HepG2 (cell line): Measurements from ENCODE around the gene BRSK2. TPM values are rescaled to one million over a fixed set of nuclear protein-coding genes. Genes with fewer than 3 reads are reported as not detected.

Experiments used
- ATAC-seq: fragments of 200-7000 bp; cut with Tn5 transposase; 3 replicates; pipeline ENCODE4 v1.9.1; 2020; ENCODE audit warnings: mild to moderate bottlenecking, moderate library complexity
- BruUV-seq: library from RNA; stranded (reverse); fragments of 400-500 nt; replicated peaks from 2 replicates; lab custom pipeline; 2021; lab: Mats Ljungman, UMichigan
- CTCF ChIA-PET: fragments of 300-600 bp; formaldehyde crosslinking; extraction: SDS; loops from one replicate; lab custom pipeline; 2021; ENCODE audit warnings: low total read pairs, inconsistent platforms, low intra/inter-chr PET ratio; lab: Yijun Ruan, JAX
- POLR2A ChIA-PET: fragments of 350-600 bp; sonication (Branson Sonifier 250); formaldehyde crosslinking; loops from one replicate; lab custom pipeline; 2020; ENCODE audit warnings: antibody characterized with exemption, inconsistent platforms; lab: Yijun Ruan, JAX
- DNase-seq: peaks from one replicate; pipeline ENCODE4 v3.0.0-alpha.2; 2015; ENCODE audit warnings: low spot score
- FAIRE-seq: peaks from 3 replicates; lab custom pipeline; 2011; peaks lifted over from hg19 to GRCh38; lab: Jason Lieb, UNC
- H2AFZ ChIP-seq: one replicate; pipeline ENCODE4 v1.6.1; 2011; ENCODE audit warnings: low read length, inconsistent platforms
- H3K27ac ChIP-seq: fragments of 300-600 bp; 3 replicates; pipeline ENCODE4 v1.8.0; 2011; ENCODE audit warnings: mixed run types, mild to moderate bottlenecking, mixed read lengths, low read length, inconsistent platforms; ENCODE audit not compliant: insufficient read depth; ENCODE audit errors: extremely low read length
- H3K27me3 ChIP-seq, 2 experiments: fragments of 200-600 bp in 1 of 2; 2 replicates in 1 of 2; 3 replicates in 1 of 2; pipeline versions ENCODE4 v1.6.0 to v1.8.0; 2011; ENCODE audit warnings: low read length in 2 of 2, mild to moderate bottlenecking in 2 of 2, moderate library complexity in 2 of 2, inconsistent platforms in 1 of 2; ENCODE audit not compliant: insufficient read depth in 2 of 2, control insufficient read depth in 1 of 2
- H3K36me3 ChIP-seq, 2 experiments: fragments of 200-600 bp in 1 of 2; replicated peaks in 1 of 2; 2 replicates in 1 of 2; 3 replicates in 1 of 2; pipeline versions ENCODE4 v1.5.1 to v1.8.0; 2011; ENCODE audit warnings: low read length in 2 of 2, inconsistent platforms in 1 of 2; ENCODE audit not compliant: insufficient read depth in 2 of 2, control insufficient read depth in 1 of 2
- H3K4me1 ChIP-seq: 2 replicates; pipeline ENCODE4 v1.5.1; 2012; ENCODE audit warnings: low read length, inconsistent platforms; ENCODE audit not compliant: insufficient read depth
- H3K4me2 ChIP-seq: 2 replicates; pipeline ENCODE4 v1.6.0; 2011; ENCODE audit warnings: low read depth, low read length, inconsistent platforms
- H3K4me3 ChIP-seq, 3 experiments: fragments of 200-600 bp in 1 of 3; sonication (generic), shearing (Covaris generic) in 1 of 3; replicated peaks in 1 of 3; 2 replicates each; pipeline ENCODE4 v1.5.1; 2011 to 2016; ENCODE audit warnings: low read length in 3 of 3, inconsistent platforms in 2 of 3, low read depth in 2 of 3, mild to moderate bottlenecking in 2 of 3, control low read depth in 1 of 3, mixed read lengths in 1 of 3; ENCODE audit not compliant: insufficient read depth in 1 of 3
- H3K79me2 ChIP-seq: one replicate; pipeline ENCODE4 v1.6.1; 2011; ENCODE audit warnings: low read length, inconsistent platforms; ENCODE audit not compliant: insufficient read depth
- H3K9ac ChIP-seq: 2 replicates; pipeline ENCODE4 v1.6.0; 2011; ENCODE audit warnings: mild to moderate bottlenecking, low read depth, low read length, inconsistent platforms; ENCODE audit not compliant: insufficient read depth
- H3K9me3 ChIP-seq: 2 replicates; pipeline ENCODE4 v1.5.1; 2012; ENCODE audit warnings: mild to moderate bottlenecking, low read length
- H4K20me1 ChIP-seq: 2 replicates; pipeline ENCODE4 v1.6.0; 2011; ENCODE audit warnings: inconsistent platforms, mild to moderate bottlenecking, low read length, moderate library complexity; ENCODE audit not compliant: insufficient read depth
- GMEB1 ChIP-seq: sonication (generic); formaldehyde crosslinking; IDR thresholded peaks from 2 replicates; pipeline ENCODE4 v1.5.1; 2020; ENCODE audit warnings: missing genetic modification reagents, mild to moderate bottlenecking, borderline replicate concordance
- HOXA7 ChIP-seq: sonication (generic); formaldehyde crosslinking; IDR thresholded peaks from 2 replicates; pipeline ENCODE4 v1.8.1; 2022; ENCODE audit warnings: mild to moderate bottlenecking, missing genetic modification reagents, moderate library complexity
- IKZF1 ChIP-seq: fragments of 450-650 bp; IDR thresholded peaks from 2 replicates; pipeline ENCODE4 v1.7.1; 2016
- NRL ChIP-seq: sonication (generic); formaldehyde crosslinking; IDR thresholded peaks from 2 replicates; pipeline ENCODE4 v1.5.0; 2020; ENCODE audit warnings: missing genetic modification reagents, mild to moderate bottlenecking, moderate library complexity, borderline replicate concordance
- RBAK ChIP-seq: sonication (generic); formaldehyde crosslinking; IDR thresholded peaks from 2 replicates; pipeline ENCODE4 v1.5.1; 2020; ENCODE audit warnings: mild to moderate bottlenecking, missing genetic modification reagents
- SNAPC5 ChIP-seq: sonication (generic); formaldehyde crosslinking; IDR thresholded peaks from 2 replicates; pipeline ENCODE4 v1.8.1; 2023; ENCODE audit warnings: mild to moderate bottlenecking, missing genetic modification reagents, borderline replicate concordance
- ZFX ChIP-seq: sonication (generic); formaldehyde crosslinking; IDR thresholded peaks from 2 replicates; pipeline ENCODE4 v1.4.0; 2020; ENCODE audit warnings: mild to moderate bottlenecking, low read depth, missing genetic modification reagents, moderate library complexity
- ZNF740 ChIP-seq: sonication (generic); formaldehyde crosslinking; IDR thresholded peaks from 2 replicates; pipeline ENCODE4 v1.4.0; 2020; ENCODE audit warnings: missing genetic modification reagents
- WGBS: methylation state at CpG from one replicate; pipeline ENCODE4 v1.1.6; 2017; ENCODE audit warnings: low lambda C conversion rate; 5-methylcytosine and 5-hydroxymethylcytosine counted together
- in situ Hi-C: cut with HindIII; loops from 2 replicates; pipeline ENCODE4 v1.10.0; 2017; ENCODE audit warnings: low pct_unique_long_range_greater_than_20kb; ENCODE audit not compliant: extremely low pct_ligation_motif_present
- intact Hi-C: fragments of 100-400 bp; cut with micrococcal nuclease; formaldehyde crosslinking; loops from one replicate; pipeline ENCODE4 v1.10.0; 2022; ENCODE audit not compliant: unreplicated experiment
- polyA plus RNA-seq, 8 experiments: library from polyadenylated mRNA; depleted of rRNA in 3 of 8; stranded (reverse) in 7 of 8; unstranded in 1 of 8; fragments of >200 nt; fragmentation: Illumina TruSeq in 4 of 8; extraction: Trizol in 4 of 8; gene quantifications; 2 replicates each; pipeline versions ENCODE4 v1.2.1 to v1.2.3, GENCODE V29; 2011 to 2016; ENCODE audit warnings: low read depth in 4 of 8, missing spikeins in 1 of 8, mixed read lengths in 1 of 8; ENCODE audit not compliant: insufficient read depth in 1 of 8
- total RNA-seq, 5 experiments: library from RNA; depleted of rRNA; stranded (reverse); fragments of >200 nt; fragmentation: Illumina TruSeq; extraction: Trizol; gene quantifications; 2 replicates each; pipeline ENCODE4 v1.2.3, GENCODE V29; 2016; ENCODE audit warnings: low read depth in 1 of 5

The BRSK2 gene
- total and polyA plus RNA-seq, 2 of the 13 experiments (the other 11 are each of a cell fraction or from before 2014, with no cell fraction given), result 0.74 to 1.1 TPM

GRCh38 chr11:1349327-1350041 lies 40.2 kb upstream of the BRSK2 start:
- H3K79me2 ChIP-seq, result no peaks in the 10 kb centered on the region
- no peaks in the 10 kb centered on the region for H3K36me3 ChIP-seq
- TF ChIP-seq NRL (CRISPR knock-in tag) (no peak), HOXA7 (CRISPR knock-in tag) (no peak), IKZF1 (no peak), ZFX (CRISPR knock-in tag) (no peak), RBAK (CRISPR knock-in tag) (no peak)
- no peak overlapping the region for H3K27ac ChIP-seq
- no peak overlapping the region for H3K4me3 ChIP-seq
- ChIA-PET CTCF (no interaction called here), POLR2A (no interaction called here)
- H4K20me1 ChIP-seq, result no peaks in the 10 kb centered on the region
- ATAC-seq (no peak), DNase-seq (no peak), FAIRE-seq (no peak)
- H3K9ac ChIP-seq, result no peak overlapping the region
- H3K4me1 ChIP-seq, result peaks cover 7% of the 10 kb centered on the region; the same call in 1 of the 2 replicates
- BruUV-seq, result no TSS peak
- intact Hi-C loops (no loop called here), in situ Hi-C loops (no loop called here)
- 42% methylated on average over 8 of the region's 29 CpGs for WGBS
- H2AFZ ChIP-seq, result no peak overlapping the region
- no peak overlapping the region for H3K4me2 ChIP-seq
- no peaks in the 10 kb centered on the region for H3K9me3 ChIP-seq
- H3K27me3 ChIP-seq, result peaks cover 7 to 66% of the 10 kb centered on the region in 2 experiments; a peak in 4 of 5 replicates

GRCh38 chr11:1350086-1350725 lies 39.5 kb upstream of the BRSK2 start:
- Histone ChIP-seq H3K9me3 (no peaks in the 10 kb centered on the region), H3K36me3 (no peaks in the 10 kb centered on the region), H3K4me2 (no peak overlapping the region), H3K27me3 (peaks cover 7 to 71% of the 10 kb centered on the region in 2 experiments; a peak in 4 of 5 replicates), H3K4me1 (peaks cover 7% of the 10 kb centered on the region; the same call in 1 of the 2 replicates), H3K9ac (no peak overlapping the region), H3K4me3 (no peak overlapping the region), H4K20me1 (no peaks in the 10 kb centered on the region), H2AFZ (no peak overlapping the region), H3K27ac (no peak overlapping the region), H3K79me2 (no peaks in the 10 kb centered on the region)
- in situ Hi-C loops (no loop called here), intact Hi-C loops (no loop called here)
- CTCF ChIA-PET, result no interaction called here
- POLR2A ChIA-PET, result no interaction called here
- WGBS, result 40% methylated on average over 6 of the region's 22 CpGs
- DNase-seq (no peak), ATAC-seq (no peak), FAIRE-seq (no peak)
- BruUV-seq, result no TSS peak
- no peak for TF ChIP-seq SNAPC5 (CRISPR knock-in tag)
- TF ChIP-seq GMEB1, result no peak
- no peak for TF ChIP-seq ZNF740 (CRISPR knock-in tag)
